Muscle of leg (tissue), 11 donors: ENCODE results near the gene REXO5. TPM values are rescaled to one million over a fixed set of nuclear protein-coding genes. Genes with fewer than 3 reads are reported as not detected.

Experiments used
- DNase-seq: peaks from one replicate; pipeline ENCODE4 v3.0.0; 2013
- H3K27ac ChIP-seq: one replicate; pipeline ENCODE4 v1.5.1; 2013; ENCODE audit warnings: mild to moderate bottlenecking, low read length, control low read depth
- H3K27me3 ChIP-seq: one replicate; pipeline ENCODE4 v1.6.1; 2013; ENCODE audit warnings: low read length; ENCODE audit not compliant: control insufficient read depth, insufficient read depth
- H3K36me3 ChIP-seq: one replicate; pipeline ENCODE4 v1.6.1; 2013; ENCODE audit warnings: low read length; ENCODE audit not compliant: control insufficient read depth, insufficient read depth
- H3K4me1 ChIP-seq: one replicate; pipeline ENCODE4 v1.6.1; 2013; ENCODE audit warnings: low read length; ENCODE audit not compliant: control insufficient read depth, insufficient read depth
- H3K4me3 ChIP-seq: one replicate; pipeline ENCODE4 v1.5.1; 2013; ENCODE audit warnings: low read length, control low read depth
- H3K9me3 ChIP-seq: replicated peaks from 2 replicates; pipeline ENCODE4 v1.6.1; 2013; ENCODE audit warnings: low read depth, low read length; ENCODE audit not compliant: control insufficient read depth
- WGBS: methylation state at CpG from one replicate; pipeline ENCODE4 v1.1.5; 2013; ENCODE audit warnings: missing lambda C conversion rate; ENCODE audit not compliant: insufficient coverage; 5-methylcytosine and 5-hydroxymethylcytosine counted together
- polyA plus RNA-seq, 8 donors: library from polyadenylated mRNA; unstranded; fragments of 120-200 nt; gene quantifications; one replicate each; pipeline versions ENCODE4 v1.2.1 to v1.2.3, GENCODE V29; 2013; ENCODE audit warnings: inconsistent platforms in 1 of 8, low replicate concordance in 1 of 8; ENCODE audit not compliant: insufficient read length in 8 of 8, insufficient read depth in 1 of 8
- total RNA-seq: library from RNA; stranded (reverse); fragments of 120-200 nt; gene quantifications from one replicate; pipeline ENCODE4 v1.2.4, GENCODE V29; 2013

REXO5 gene
- total and polyA plus RNA-seq, 9 donors, result 3.8 to 5.7 (median 4.8) TPM

DNA sequence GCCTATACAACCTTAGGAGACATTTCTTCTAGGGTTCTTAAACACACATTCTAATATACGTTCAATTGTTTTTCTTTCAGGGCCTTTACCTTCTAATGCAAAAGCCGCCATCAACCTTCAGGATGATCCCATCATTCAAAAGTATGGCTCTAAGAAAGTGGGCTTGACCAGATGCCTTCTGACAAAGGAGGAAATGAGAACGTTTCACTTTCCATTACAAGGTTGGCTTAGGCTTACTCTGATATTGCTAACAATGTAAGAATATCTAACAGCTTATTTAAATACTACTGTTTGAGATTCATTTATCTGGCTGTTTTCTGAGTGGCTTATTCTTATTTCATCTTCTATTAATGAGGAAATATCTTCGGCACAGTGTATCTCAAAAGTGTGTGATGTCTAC is 15.4 kb downstream of the REXO5 start:
- Histone ChIP-seq H3K36me3 (peaks cover 17% of the 10 kb centered on the region), H3K27ac (no peak overlapping the region), H3K27me3 (no peaks in the 10 kb centered on the region), H3K4me1 (no peaks in the 10 kb centered on the region), H3K4me3 (no peak overlapping the region), H3K9me3 (no peaks in the 10 kb centered on the region)
- WGBS, result no CpG with 5 or more reads among the region's 4 CpGs
- DNase-seq, result no peak

DNA sequence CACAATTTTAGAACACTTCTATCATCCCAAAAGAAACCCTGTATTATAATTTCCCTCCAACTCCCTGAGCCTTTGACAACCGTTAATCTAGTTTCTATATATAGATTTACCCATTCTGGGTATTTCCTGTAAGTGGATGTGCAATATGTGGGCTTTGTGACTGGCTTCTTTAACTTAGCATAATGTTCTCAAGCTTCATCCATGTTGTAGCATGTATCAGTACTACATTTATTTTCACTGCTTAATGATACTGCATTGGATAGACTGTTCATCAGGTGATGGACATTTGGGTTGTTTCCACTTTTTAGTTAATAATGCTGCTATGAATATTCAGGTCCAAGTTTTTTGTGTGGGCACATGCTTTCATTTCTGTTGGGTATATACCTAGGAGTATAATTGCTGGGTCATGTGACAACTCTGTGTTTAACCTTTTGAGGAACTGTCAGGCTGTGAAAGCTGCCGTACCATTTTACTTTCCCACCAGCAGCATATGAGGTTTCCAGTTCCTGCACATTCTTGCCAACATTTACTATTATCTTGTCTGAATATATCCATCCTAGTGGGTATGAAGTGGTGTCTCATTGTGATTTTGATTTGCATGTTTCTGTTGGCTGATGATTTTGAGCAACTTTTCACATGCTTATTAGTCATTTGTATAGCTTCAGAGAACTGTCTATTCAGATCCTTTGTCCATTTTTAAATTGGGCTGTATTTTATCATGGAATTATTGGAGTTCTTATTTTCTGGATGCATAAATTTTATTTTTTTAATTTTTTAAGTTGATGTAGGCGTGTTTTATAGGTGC is 16.4 kb downstream of the REXO5 start:
- H3K4me3 ChIP-seq, result no peak overlapping the region
- H3K27me3 ChIP-seq, result no peaks in the 10 kb centered on the region
- no peaks in the 10 kb centered on the region for H3K9me3 ChIP-seq
- H3K36me3 ChIP-seq, result peaks cover 16% of the 10 kb centered on the region
- H3K4me1 ChIP-seq, result no peaks in the 10 kb centered on the region
- DNase-seq, result no peak
- WGBS, result no CpG with 5 or more reads among the region's 3 CpGs
- no peak overlapping the region for H3K27ac ChIP-seq

DNA sequence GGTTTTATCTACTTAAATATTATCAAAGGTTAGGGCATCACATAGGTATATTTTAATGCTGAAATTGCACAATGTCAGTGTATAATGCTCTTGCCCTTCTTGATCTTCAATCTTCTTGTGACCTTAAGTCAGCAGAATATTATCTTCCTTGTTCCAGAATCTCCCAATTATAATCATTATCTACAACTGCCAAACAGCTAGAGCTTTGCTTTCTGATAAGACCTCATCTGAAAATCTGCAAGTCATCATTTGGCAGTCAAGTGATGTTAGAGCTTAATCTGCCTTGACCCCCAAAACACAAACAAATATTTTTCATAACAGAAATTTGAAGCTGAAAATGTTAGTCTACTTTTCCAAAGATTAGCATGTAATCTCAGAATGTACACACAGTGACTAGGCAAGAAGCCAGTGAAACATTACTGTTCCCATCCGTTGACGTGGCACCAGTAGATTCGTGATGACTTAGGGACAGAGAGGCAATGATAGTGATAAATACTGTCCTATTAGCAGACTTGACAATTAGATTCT is 19.8 kb downstream of the REXO5 start:
- no peak for DNase-seq
- no peaks in the 10 kb centered on the region for H3K27me3 ChIP-seq
- H3K36me3 ChIP-seq, result peaks cover 14% of the 10 kb centered on the region
- no peak overlapping the region for H3K4me3 ChIP-seq
- H3K27ac ChIP-seq, result no peak overlapping the region
- WGBS, result 92% methylated on average over 2 of the region's 3 CpGs
- no peaks in the 10 kb centered on the region for H3K4me1 ChIP-seq
- H3K9me3 ChIP-seq, result no peaks in the 10 kb centered on the region

DNA sequence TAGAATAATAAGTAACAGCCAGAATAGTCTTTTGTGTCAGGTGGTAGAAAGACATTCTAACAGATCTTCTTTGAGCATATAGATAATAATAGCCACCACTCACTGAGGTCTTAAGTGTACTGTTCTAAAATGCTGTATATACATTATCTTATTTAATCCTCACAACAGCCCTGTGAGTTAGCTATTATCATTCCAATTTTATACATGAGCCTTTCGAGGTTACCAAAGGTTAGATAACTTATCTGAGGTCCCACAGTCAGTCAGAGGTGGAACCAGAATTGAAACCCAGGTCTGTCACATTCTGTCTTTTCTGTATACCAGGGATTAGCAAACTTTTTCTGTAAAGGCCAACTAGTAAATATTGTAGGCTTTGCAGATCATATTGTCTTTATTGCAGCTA is 23.2 kb downstream of the REXO5 start:
- Histone ChIP-seq H3K27ac (no peak overlapping the region), H3K27me3 (no peaks in the 10 kb centered on the region), H3K9me3 (no peaks in the 10 kb centered on the region), H3K36me3 (peaks cover 11% of the 10 kb centered on the region), H3K4me1 (no peaks in the 10 kb centered on the region), H3K4me3 (no peak overlapping the region)
- no CpG with 5 or more reads among the region's 1 CpG for WGBS
- no peak for DNase-seq

DNA sequence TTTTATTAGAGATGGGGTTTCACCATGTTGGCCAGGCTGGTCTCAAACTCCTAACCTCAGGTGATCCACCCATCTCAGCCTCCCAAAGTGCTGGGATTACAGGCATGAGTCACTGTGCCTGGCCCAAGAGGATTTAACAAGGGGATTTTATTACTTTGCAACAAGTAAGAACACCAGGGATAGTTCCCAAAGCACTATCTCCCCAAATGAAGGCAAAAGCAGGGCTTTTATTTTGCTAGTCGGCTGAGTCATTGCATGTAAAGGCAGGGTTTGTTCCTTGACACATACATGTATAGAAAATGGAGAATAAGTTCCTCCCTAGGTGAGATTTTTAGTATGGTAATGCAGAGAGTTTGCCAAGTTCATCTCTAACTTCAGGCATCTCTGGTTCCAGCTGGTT is 24.0 kb downstream of the REXO5 start:
- H3K27ac ChIP-seq, result no peak overlapping the region
- WGBS, result no CpG with 5 or more reads among the region's 1 CpG

DNA sequence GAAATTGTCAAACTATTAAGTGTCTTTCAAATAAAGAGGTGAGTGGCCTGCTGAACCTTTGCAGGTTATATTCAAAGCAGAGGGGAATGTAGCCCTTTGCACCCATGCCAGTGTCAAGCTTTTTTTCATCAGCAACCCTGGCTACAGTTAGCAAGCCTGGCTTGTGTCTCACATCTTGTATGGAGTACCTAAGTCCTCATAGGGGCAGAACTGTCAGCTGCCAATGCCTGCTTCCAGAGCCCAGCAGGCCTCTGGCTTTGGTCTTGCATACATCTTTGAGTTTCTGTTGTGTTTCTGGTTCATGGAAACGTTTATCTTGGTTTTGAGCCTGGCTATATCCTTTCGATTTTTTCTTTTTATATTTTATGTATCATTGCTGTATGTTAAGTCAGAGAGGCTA is 26.8 kb downstream of the REXO5 start:
- no peak for DNase-seq
- no peak overlapping the region for H3K27ac ChIP-seq
- H3K4me3 ChIP-seq, result no peak overlapping the region
- no peaks in the 10 kb centered on the region for H3K4me1 ChIP-seq
- H3K36me3 ChIP-seq, result peaks cover 7% of the 10 kb centered on the region
- no CpG with 5 or more reads among the region's 2 CpGs for WGBS
- no peaks in the 10 kb centered on the region for H3K9me3 ChIP-seq
- H3K27me3 ChIP-seq, result no peaks in the 10 kb centered on the region

More for the DNA sequence above, 24.0 kb downstream of the REXO5 start:
- no peak for DNase-seq
- no peaks in the 10 kb centered on the region for H3K4me1 ChIP-seq
- H3K4me3 ChIP-seq, result no peak overlapping the region
- H3K9me3 ChIP-seq, result no peaks in the 10 kb centered on the region
- no peaks in the 10 kb centered on the region for H3K27me3 ChIP-seq
- H3K36me3 ChIP-seq, result peaks cover 14% of the 10 kb centered on the region

DNA sequence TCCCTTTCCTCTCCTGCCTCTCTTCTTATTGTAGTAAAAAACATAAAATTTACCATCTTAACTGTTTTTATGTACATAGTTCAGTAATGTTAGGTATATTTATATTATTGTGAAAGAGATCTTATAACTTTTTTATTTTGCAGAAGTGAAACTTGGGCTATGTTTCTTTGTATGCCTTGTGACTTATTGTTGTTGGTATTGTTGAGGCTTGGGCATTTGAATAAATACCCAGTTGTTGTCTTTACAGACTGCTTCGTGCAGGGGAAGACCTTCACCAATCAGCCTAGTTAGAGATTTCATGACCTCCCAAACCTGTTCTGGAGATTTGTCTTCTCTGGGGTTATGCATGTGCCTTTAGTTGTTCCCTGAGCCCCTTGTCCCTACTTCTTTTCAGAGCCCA is 31.9 kb downstream of the REXO5 start:
- WGBS, result no CpG with 5 or more reads among the region's 1 CpG
- no peak for DNase-seq
- no peaks in the 10 kb centered on the region for H3K27me3 ChIP-seq
- H3K36me3 ChIP-seq, result peaks cover 14% of the 10 kb centered on the region
- no peaks in the 10 kb centered on the region for H3K9me3 ChIP-seq
- H3K4me1 ChIP-seq, result no peaks in the 10 kb centered on the region
- no peak overlapping the region for H3K27ac ChIP-seq
- H3K4me3 ChIP-seq, result no peak overlapping the region

DNA sequence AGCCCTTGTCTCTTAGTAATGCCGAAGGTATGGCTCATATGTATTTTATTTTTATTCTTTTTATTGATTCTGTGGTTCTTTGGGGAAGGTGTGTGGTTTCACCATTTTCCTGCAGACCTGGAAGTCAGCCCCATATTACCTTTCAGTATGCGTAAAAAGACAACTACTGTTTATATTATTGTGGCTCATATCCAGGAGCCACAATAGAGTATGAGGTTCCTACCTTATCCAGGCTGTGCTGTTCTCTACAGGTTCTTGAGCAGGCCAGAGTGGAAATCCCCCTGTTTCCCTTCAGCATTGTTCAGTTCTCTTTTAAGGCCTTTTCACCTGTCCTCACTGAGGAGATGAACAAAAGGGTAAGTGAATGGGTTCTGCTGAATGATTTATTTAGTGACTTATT is 33.2 kb downstream of the REXO5 start:
- WGBS, result no CpG with 5 or more reads among the region's 2 CpGs
- Histone ChIP-seq H3K27me3 (no peaks in the 10 kb centered on the region), H3K36me3 (peaks cover 14% of the 10 kb centered on the region), H3K4me1 (no peaks in the 10 kb centered on the region), H3K27ac (no peak overlapping the region), H3K4me3 (no peak overlapping the region), H3K9me3 (no peaks in the 10 kb centered on the region)
- no peak for DNase-seq

DNA sequence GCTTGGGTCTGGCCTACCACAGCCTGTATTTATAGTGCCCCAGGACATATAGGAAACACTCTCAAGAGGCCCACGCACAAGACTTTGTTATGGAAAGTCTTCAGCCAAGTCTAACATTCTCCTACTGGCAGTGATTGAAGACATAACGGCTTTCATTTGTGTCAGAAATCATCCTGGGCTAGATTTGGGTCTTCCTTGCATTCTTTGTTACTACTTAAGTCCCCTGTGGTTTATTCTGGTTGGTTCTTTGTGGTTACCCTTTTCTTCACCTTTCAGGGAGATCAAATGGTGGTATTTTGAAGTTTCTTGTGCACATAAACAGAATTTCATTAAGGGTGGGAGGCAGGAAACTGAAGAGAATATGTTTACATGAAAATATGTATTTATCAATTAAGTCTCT is 37.7 kb downstream of the REXO5 start:
- H3K36me3 ChIP-seq, result peaks cover 15% of the 10 kb centered on the region
- H3K27me3 ChIP-seq, result no peaks in the 10 kb centered on the region
- no peak overlapping the region for H3K4me3 ChIP-seq
- H3K4me1 ChIP-seq, result no peaks in the 10 kb centered on the region
- 60% methylated on average over 1 of the region's 2 CpGs for WGBS
- no peaks in the 10 kb centered on the region for H3K9me3 ChIP-seq
- DNase-seq, result no peak
- no peak overlapping the region for H3K27ac ChIP-seq

DNA sequence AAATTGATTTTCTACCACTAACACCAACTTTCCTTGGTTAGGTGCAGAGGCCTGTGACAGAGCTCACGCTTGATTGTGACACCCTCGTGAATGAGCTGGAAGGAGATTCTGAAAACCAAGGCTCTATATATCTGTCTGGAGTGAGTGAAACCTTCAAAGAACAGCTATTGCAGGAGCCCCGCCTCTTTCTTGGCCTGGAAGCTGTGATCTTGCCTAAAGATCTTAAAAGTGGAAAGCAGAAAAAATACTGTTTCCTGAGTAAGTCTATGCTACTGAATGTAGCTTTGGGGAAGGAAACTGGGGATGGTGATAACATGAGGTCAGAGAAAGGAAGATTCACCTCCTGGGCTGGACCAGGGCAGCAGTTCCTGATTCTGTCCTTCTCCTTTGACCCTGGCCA is 38.3 kb downstream of the REXO5 start:
- H3K36me3 ChIP-seq, result peaks cover 15% of the 10 kb centered on the region
- 100% methylated on average over 1 of the region's 3 CpGs for WGBS
- no peaks in the 10 kb centered on the region for H3K9me3 ChIP-seq
- no peaks in the 10 kb centered on the region for H3K27me3 ChIP-seq
- H3K27ac ChIP-seq, result no peak overlapping the region
- H3K4me3 ChIP-seq, result no peak overlapping the region
- no peak for DNase-seq
- H3K4me1 ChIP-seq, result no peaks in the 10 kb centered on the region
